Vagina (tissue), 2 donors: ENCODE results near the gene DLG2. TPM values are rescaled to one million over a fixed set of nuclear protein-coding genes. Genes with fewer than 3 reads are reported as not detected.
"Not testable (repeated sequence)": the region's sequence is repeated elsewhere in the genome, so short reads cannot be mapped to it uniquely, and the experiment has no call there.

ENCODE experiments used
- DNase-seq, 2 donors: peaks; one replicate each; pipeline ENCODE4 v3.0.0-alpha.2; 2017; ENCODE audit errors: extremely low spot score in 2 of 2
- H3K27ac ChIP-seq: fragments of 200-600 bp; sonication (generic); one replicate; pipeline ENCODE4 v1.5.1; 2019
- H3K27me3 ChIP-seq: fragments of 200-600 bp; sonication (generic); one replicate; pipeline ENCODE4 v1.5.1; 2019
- H3K36me3 ChIP-seq, 2 donors: fragments of 200-600 bp; sonication (generic); one replicate each; pipeline ENCODE4 v1.5.1; 2017 to 2019
- H3K4me1 ChIP-seq: fragments of 200-600 bp; sonication (generic); one replicate; pipeline ENCODE4 v1.5.1; 2019
- H3K4me3 ChIP-seq, 2 donors: fragments of 200-600 bp; sonication (generic); 1 replicate in 1 of 2; 2 replicates in 1 of 2; pipeline ENCODE4 v1.5.1; 2016 to 2019
- H3K9me3 ChIP-seq: fragments of 200-600 bp; sonication (generic); one replicate; pipeline ENCODE4 v1.5.1; 2019
- CTCF ChIP-seq, 3 experiments: fragments of 450-650 bp in 2 of 3; fragments of 200-600 bp in 1 of 3; sonication (generic) in 1 of 3; IDR thresholded peaks; one replicate each; pipeline ENCODE4 v1.5.1; 2017 to 2019; ENCODE audit warnings: antibody characterized with exemption in 3 of 3, mild to moderate bottlenecking in 2 of 3, moderate library complexity in 2 of 3
- POLR2A ChIP-seq, 2 donors: fragments of 450-650 bp; IDR thresholded peaks; one replicate each; pipeline ENCODE4 v1.6.1; 2017; ENCODE audit warnings: antibody characterized with exemption in 2 of 2, mild to moderate bottlenecking in 2 of 2, moderate library complexity in 2 of 2
- POLR2AphosphoS5 ChIP-seq, 2 donors: sonication (generic); formaldehyde crosslinking; IDR thresholded peaks; one replicate each; pipeline ENCODE4 v1.9.0; 2017; ENCODE audit warnings: antibody characterized with exemption in 2 of 2, mild to moderate bottlenecking in 2 of 2, low read depth in 1 of 2; ENCODE audit not compliant: insufficient read depth in 1 of 2
- intact Hi-C: fragments of 100-400 bp; cut with DNase I; formaldehyde crosslinking; loops from one replicate; pipeline ENCODE4 v1.15.1; 2023
- total RNA-seq: library from RNA; depleted of rRNA; stranded (reverse); fragments of >200 nt; gene quantifications from one replicate; pipeline ENCODE4 v1.2.3, GENCODE V29; 2016

Gene DLG2
- total RNA-seq, 1 donor from 2014 or later, result 10.1 TPM

GRCh38 chr11:85663080-85663752, 36.1 kb upstream of the DLG2 start:
- DNase-seq, result no peak
- no peaks in the 10 kb centered on the region for H3K9me3 ChIP-seq
- peaks cover 0 to 20% of the 10 kb centered on the region in 2 donors for H3K36me3 ChIP-seq
- intact Hi-C loops, result no loop called here
- peaks cover 55% of the 10 kb centered on the region for H3K4me1 ChIP-seq
- TF ChIP-seq CTCF (IDR thresholded peaks at IDR 0.05), result no peak
- TF ChIP-seq POLR2A (IDR thresholded peaks at IDR 0.05), result no peak
- no peak for TF ChIP-seq POLR2AphosphoS5 (IDR thresholded peaks at IDR 0.05; ENCODE audit: insufficient read depth in 1 of 2, low read depth in 1 of 2)
- peak overlapping the region; percentile 89 to 92 for H3K4me3 ChIP-seq
- H3K27me3 ChIP-seq, result no peaks in the 10 kb centered on the region
- peak overlapping the region; percentile 97 for H3K27ac ChIP-seq

GRCh38 chr11:85661972-85662664, 35.0 kb upstream of the DLG2 start:
- H3K4me1 ChIP-seq, result peaks cover 63% of the 10 kb centered on the region
- H3K4me3 ChIP-seq, result peak overlapping the region; percentile 89 to 92
- no peaks in the 10 kb centered on the region for H3K27me3 ChIP-seq
- H3K9me3 ChIP-seq, result no peaks in the 10 kb centered on the region
- no peak for DNase-seq
- no peak overlapping the region for H3K27ac ChIP-seq
- intact Hi-C loops, result no loop called here
- peaks cover 0 to 25% of the 10 kb centered on the region in 2 donors for H3K36me3 ChIP-seq
- TF ChIP-seq POLR2A (IDR thresholded peaks at IDR 0.05) (no peak), CTCF (IDR thresholded peaks at IDR 0.05) (no peak), POLR2AphosphoS5 (IDR thresholded peaks at IDR 0.05; ENCODE audit: insufficient read depth in 1 of 2, low read depth in 1 of 2) (no peak)

GRCh38 chr11:85658180-85658579, 31.0 kb upstream of the DLG2 start:
- Histone ChIP-seq H3K36me3 (peaks cover 0 to 26% of the 10 kb centered on the region in 2 donors), H3K4me3 (no peak overlapping the region), H3K4me1 (peaks cover 55% of the 10 kb centered on the region), H3K27me3 (no peaks in the 10 kb centered on the region), H3K27ac (no peak overlapping the region), H3K9me3 (no peaks in the 10 kb centered on the region)
- DNase-seq, result no peak
- TF ChIP-seq CTCF (IDR thresholded peaks at IDR 0.05) (no peak), POLR2AphosphoS5 (IDR thresholded peaks at IDR 0.05; ENCODE audit: insufficient read depth in 1 of 2, low read depth in 1 of 2) (no peak), POLR2A (IDR thresholded peaks at IDR 0.05) (no peak)
- intact Hi-C loops, result no loop called here

GRCh38 chr11:85656777-85657176, 29.6 kb upstream of the DLG2 start:
- DNase-seq, result no peak
- intact Hi-C loops, result no loop called here

GRCh38 chr11:85654343-85654742, 27.2 kb upstream of the DLG2 start:
- peaks cover 20% of the 10 kb centered on the region for H3K4me1 ChIP-seq
- H3K27me3 ChIP-seq, H3K9me3 ChIP-seq, intact Hi-C loops, H3K4me3 ChIP-seq, H3K27ac ChIP-seq, DNase-seq: not testable (repeated sequence)
- peaks cover 0 to 21% of the 10 kb centered on the region in 2 donors for H3K36me3 ChIP-seq

More at GRCh38 chr11:85656777-85657176, 29.6 kb upstream of the DLG2 start:
- Histone ChIP-seq H3K4me1 (peaks cover 41% of the 10 kb centered on the region), H3K27ac (no peak overlapping the region), H3K4me3 (no peak overlapping the region), H3K9me3 (no peaks in the 10 kb centered on the region), H3K36me3 (peaks cover 0 to 28% of the 10 kb centered on the region in 2 donors), H3K27me3 (no peaks in the 10 kb centered on the region)
- TF ChIP-seq CTCF (IDR thresholded peaks at IDR 0.05) (no peak), POLR2A (IDR thresholded peaks at IDR 0.05) (no peak), POLR2AphosphoS5 (IDR thresholded peaks at IDR 0.05; ENCODE audit: insufficient read depth in 1 of 2, low read depth in 1 of 2) (no peak)
